ENCODE measurements around the gene SMG6.
A peak's percentile ranks its signal among the peaks of the same experiment; 100 is the strongest.
"Not testable (repeated sequence)": the region's sequence is repeated elsewhere in the genome, so short reads cannot be mapped to it uniquely, and the experiment has no call there.

The SMG6 gene

DNA sequence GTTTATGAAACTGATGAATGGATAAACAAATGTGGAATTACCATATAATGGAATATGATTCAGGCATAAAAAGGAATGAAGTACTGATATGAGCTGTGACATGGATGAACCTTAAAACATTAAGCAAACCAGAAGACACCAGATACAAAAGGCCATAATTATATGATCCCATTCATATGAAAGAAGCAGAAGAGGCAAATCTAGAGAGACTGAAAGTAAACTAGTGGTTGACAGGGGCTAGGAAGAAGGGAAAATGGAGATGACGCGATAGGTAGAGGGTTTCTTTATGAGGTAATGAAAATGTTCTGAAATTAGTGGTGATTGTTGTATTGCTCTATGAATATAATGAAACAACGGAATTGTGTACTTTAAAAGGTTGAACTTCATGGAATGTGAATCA lies 160.3 kb downstream of the SMG6 start:
- no peaks in the 10 kb centered on the region for H4K20me1 ChIP-seq (ENCODE audit: insufficient read depth, low read length)
- no peaks in the 10 kb centered on the region for H3K9me2 ChIP-seq (ENCODE audit: low read depth, low read length)
- no peaks in the 10 kb centered on the region for H3K9me3 ChIP-seq (ENCODE audit: low read length)
- no peaks in the 10 kb centered on the region for H3F3A ChIP-seq (ENCODE audit: insufficient read depth, low read length)
- no peak overlapping the region for H3K4me3 ChIP-seq (ENCODE audit: low read depth, low read length, poor library complexity, severe bottlenecking)
- H3K4me1 ChIP-seq (ENCODE audit: insufficient read depth, low read length, severe bottlenecking): peaks cover 24% of the 10 kb centered on the region
- no peaks in the 10 kb centered on the region for H3K27me3 ChIP-seq (ENCODE audit: insufficient read depth, low read length)
- no peak overlapping the region for H3K27ac ChIP-seq (ENCODE audit: low read depth, low read length, poor library complexity, severe bottlenecking)
- H3K4me2 ChIP-seq (ENCODE audit: low read length): no peak overlapping the region
- TF ChIP-seq, protein P1, sequence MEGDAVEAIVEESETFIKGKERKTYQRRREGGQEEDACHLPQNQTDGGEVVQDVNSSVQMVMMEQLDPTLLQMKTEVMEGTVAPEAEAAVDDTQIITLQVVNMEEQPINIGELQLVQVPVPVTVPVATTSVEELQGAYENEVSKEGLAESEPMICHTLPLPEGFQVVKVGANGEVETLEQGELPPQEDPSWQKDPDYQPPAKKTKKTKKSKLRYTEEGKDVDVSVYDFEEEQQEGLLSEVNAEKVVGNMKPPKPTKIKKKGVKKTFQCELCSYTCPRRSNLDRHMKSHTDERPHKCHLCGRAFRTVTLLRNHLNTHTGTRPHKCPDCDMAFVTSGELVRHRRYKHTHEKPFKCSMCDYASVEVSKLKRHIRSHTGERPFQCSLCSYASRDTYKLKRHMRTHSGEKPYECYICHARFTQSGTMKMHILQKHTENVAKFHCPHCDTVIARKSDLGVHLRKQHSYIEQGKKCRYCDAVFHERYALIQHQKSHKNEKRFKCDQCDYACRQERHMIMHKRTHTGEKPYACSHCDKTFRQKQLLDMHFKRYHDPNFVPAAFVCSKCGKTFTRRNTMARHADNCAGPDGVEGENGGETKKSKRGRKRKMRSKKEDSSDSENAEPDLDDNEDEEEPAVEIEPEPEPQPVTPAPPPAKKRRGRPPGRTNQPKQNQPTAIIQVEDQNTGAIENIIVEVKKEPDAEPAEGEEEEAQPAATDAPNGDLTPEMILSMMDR (IDR thresholded peaks at IDR 0.05; ENCODE audit: low read length): no peak
- TF ChIP-seq EZH2 (IDR thresholded peaks at IDR 0.05; ENCODE audit: borderline replicate concordance, low read length): no peak
- 0 out of 2 replicates have a peak, but pooled peaks cover 2% of the 10 kb centered on the region for H3K36me3 ChIP-seq (ENCODE audit: insufficient read depth, low read length)
- H3K9ac ChIP-seq (ENCODE audit: low read length): no peak overlapping the region
- no peaks in the 10 kb centered on the region for H3K79me2 ChIP-seq (ENCODE audit: insufficient read depth, low read length)
- H2AFZ ChIP-seq (ENCODE audit: low read length): no peak overlapping the region

GRCh38 chr17:2142682-2143081 lies 160.9 kb downstream of the SMG6 start:
- H3K27me3 ChIP-seq (ENCODE audit: insufficient read depth, low read length); H3K4me2 ChIP-seq (ENCODE audit: low read length); H3K4me3 ChIP-seq (ENCODE audit: low read depth, low read length, poor library complexity, severe bottlenecking); H2AFZ ChIP-seq (ENCODE audit: low read length); H3K9me2 ChIP-seq (ENCODE audit: low read depth, low read length); H3K9ac ChIP-seq (ENCODE audit: low read length); H3K27ac ChIP-seq (ENCODE audit: low read depth, low read length, poor library complexity, severe bottlenecking); H3K9me3 ChIP-seq (ENCODE audit: low read length); H4K20me1 ChIP-seq (ENCODE audit: insufficient read depth, low read length); H3K79me2 ChIP-seq (ENCODE audit: insufficient read depth, low read length); H3F3A ChIP-seq (ENCODE audit: insufficient read depth, low read length); H3K36me3 ChIP-seq (ENCODE audit: insufficient read depth, low read length): not testable (repeated sequence)
- H3K4me1 ChIP-seq (ENCODE audit: insufficient read depth, low read length, severe bottlenecking): peaks cover 30% of the 10 kb centered on the region

DNA sequence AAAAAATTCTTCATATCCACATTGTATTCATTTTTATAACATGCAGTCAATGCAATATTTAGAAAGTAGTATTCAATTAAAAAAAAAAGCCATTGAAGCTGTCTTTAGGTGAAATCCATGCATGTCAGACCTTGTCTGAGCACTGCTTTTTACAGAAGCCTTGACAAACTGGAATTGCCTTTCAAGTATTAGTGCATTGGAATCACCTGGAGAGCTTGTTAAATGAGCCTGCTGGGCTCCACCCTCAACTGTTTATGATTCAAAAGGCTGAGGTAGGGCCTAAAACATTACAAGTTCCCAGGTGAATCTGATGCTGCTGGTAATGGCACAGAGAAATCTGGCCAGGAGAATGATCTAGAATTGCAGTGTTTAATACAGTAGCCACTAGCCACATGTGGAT lies 162.9 kb downstream of the SMG6 start:
- no peaks in the 10 kb centered on the region for H3K9me2 ChIP-seq (ENCODE audit: low read depth, low read length)
- H4K20me1 ChIP-seq (ENCODE audit: insufficient read depth, low read length): no peaks in the 10 kb centered on the region
- H3K4me3 ChIP-seq (ENCODE audit: low read depth, low read length, poor library complexity, severe bottlenecking): no peak overlapping the region
- H3K4me1 ChIP-seq (ENCODE audit: insufficient read depth, low read length, severe bottlenecking): peaks cover 41% of the 10 kb centered on the region
- no peak overlapping the region for H2AFZ ChIP-seq (ENCODE audit: low read length)
- no peak overlapping the region for H3K27ac ChIP-seq (ENCODE audit: low read depth, low read length, poor library complexity, severe bottlenecking)
- no peaks in the 10 kb centered on the region for H3K27me3 ChIP-seq (ENCODE audit: insufficient read depth, low read length)
- no peaks in the 10 kb centered on the region for H3K36me3 ChIP-seq (ENCODE audit: insufficient read depth, low read length)
- TF ChIP-seq, protein P1 (IDR thresholded peaks at IDR 0.05; ENCODE audit: low read length): no peak
- no peak for TF ChIP-seq EZH2 (IDR thresholded peaks at IDR 0.05; ENCODE audit: borderline replicate concordance, low read length)
- no peaks in the 10 kb centered on the region; the same call in 1 of the 2 replicates for H3F3A ChIP-seq (ENCODE audit: insufficient read depth, low read length)
- no peak overlapping the region for H3K4me2 ChIP-seq (ENCODE audit: low read length)
- H3K79me2 ChIP-seq (ENCODE audit: insufficient read depth, low read length): no peaks in the 10 kb centered on the region
- no peak overlapping the region for H3K9ac ChIP-seq (ENCODE audit: low read length)
- no peaks in the 10 kb centered on the region for H3K9me3 ChIP-seq (ENCODE audit: low read length)

DNA sequence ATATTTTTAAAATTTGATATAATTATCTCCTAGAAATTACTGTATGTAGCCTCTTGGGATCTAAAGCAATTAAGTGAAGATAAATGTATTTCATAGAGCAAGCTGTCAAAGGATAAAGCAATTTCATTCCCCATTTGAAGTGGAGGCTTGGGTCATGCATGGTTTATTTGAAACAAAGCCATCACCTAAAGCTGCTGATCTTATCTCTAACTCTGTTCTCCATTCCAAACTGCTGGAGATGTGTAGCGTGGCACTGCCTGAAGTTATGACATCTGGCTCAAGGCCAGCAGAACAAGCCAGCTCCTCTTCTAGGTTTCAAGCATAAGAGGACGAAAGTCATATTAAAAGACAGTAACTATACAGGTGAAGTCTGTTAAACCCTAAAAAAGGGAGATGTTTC lies 164.8 kb downstream of the SMG6 start:
- Histone ChIP-seq H3K4me2 (ENCODE audit: low read length) (peak overlapping the region; percentile 64; the same call in 1 of the 2 replicates), H4K20me1 (ENCODE audit: insufficient read depth, low read length) (no peaks in the 10 kb centered on the region), H3K79me2 (ENCODE audit: insufficient read depth, low read length) (no peaks in the 10 kb centered on the region), H3K4me1 (ENCODE audit: insufficient read depth, low read length, severe bottlenecking) (peaks cover 41% of the 10 kb centered on the region), H3K9me2 (ENCODE audit: low read depth, low read length) (no peaks in the 10 kb centered on the region), H2AFZ (ENCODE audit: low read length) (no peak overlapping the region), H3K27ac (ENCODE audit: low read depth, low read length, poor library complexity, severe bottlenecking) (peak overlapping the region; percentile 82), H3K9me3 (ENCODE audit: low read length) (no peaks in the 10 kb centered on the region), H3F3A (ENCODE audit: insufficient read depth, low read length) (no peaks in the 10 kb centered on the region; the same call in 1 of the 2 replicates), H3K4me3 (ENCODE audit: low read depth, low read length, poor library complexity, severe bottlenecking) (no peak overlapping the region), H3K27me3 (ENCODE audit: insufficient read depth, low read length) (no peaks in the 10 kb centered on the region), H3K36me3 (ENCODE audit: insufficient read depth, low read length) (no peaks in the 10 kb centered on the region), H3K9ac (ENCODE audit: low read length) (peak overlapping the region; percentile 18; the same call in 1 of the 2 replicates)
- no peak for TF ChIP-seq EZH2 (IDR thresholded peaks at IDR 0.05; ENCODE audit: borderline replicate concordance, low read length)
- TF ChIP-seq, protein P1 (IDR thresholded peaks at IDR 0.05; ENCODE audit: low read length): no peak

Measured in OCI-LY1 (cell line).